K562 (cell line): ENCODE measurements around the gene DHRS3. TPM values are rescaled to one million over a fixed set of nuclear protein-coding genes. Genes with fewer than 3 reads are reported as not detected.

ENCODE experiments used
- ATAC-seq: fragments of 200-7000 bp; cut with Tn5 transposase; 3 replicates; pipeline ENCODE4 v1.9.1; 2020; ENCODE audit warnings: moderate library complexity
- BruUV-seq: library from RNA; stranded (reverse); fragments of 400-500 nt; replicated peaks from 2 replicates; lab custom pipeline; 2021; lab: Mats Ljungman, UMichigan
- CTCF ChIA-PET: fragments of 300-600 bp; formaldehyde crosslinking; extraction: SDS; loops from one replicate; lab custom pipeline; 2021; ENCODE audit warnings: low intra/inter-chr PET ratio; lab: Yijun Ruan, JAX
- POLR2A ChIA-PET: fragments of 300-600, 350-650 bp; sonication (Branson Sonifier 250); formaldehyde crosslinking; extraction: SDS; loops from one replicate; lab custom pipeline; 2021; ENCODE audit warnings: antibody characterized with exemption, inconsistent platforms; lab: Yijun Ruan, JAX
- DNase-seq, 4 experiments: peaks; one replicate each; pipeline versions ENCODE4 v3.0.0 to v3.0.0-alpha.2; 2011 to 2018; ENCODE audit warnings: low spot score in 3 of 4, mixed read lengths in 3 of 4; ENCODE audit errors: extremely low read depth in 1 of 4
- FAIRE-seq: peaks from 2 replicates; lab custom pipeline; 2011; peaks lifted over from hg19 to GRCh38; lab: Jason Lieb, UNC
- H2AFZ ChIP-seq: 2 replicates; pipeline ENCODE4 v1.6.0; 2011; ENCODE audit warnings: low read depth, low read length, control low read depth, inconsistent platforms
- H3K27ac ChIP-seq: fragments of 200-600 bp; 3 replicates; pipeline ENCODE4 v1.8.0; 2011; ENCODE audit warnings: low read depth, mild to moderate bottlenecking, control low read depth, inconsistent platforms, low read length, moderate library complexity, mixed read lengths; ENCODE audit errors: extremely low read depth
- H3K27me3 ChIP-seq, 2 experiments: fragments of 300-600 bp in 1 of 2; 2 replicates in 1 of 2; 3 replicates in 1 of 2; pipeline versions ENCODE4 v1.6.0 to v1.8.0; 2011; ENCODE audit warnings: inconsistent platforms in 2 of 2, low read length in 2 of 2, mild to moderate bottlenecking in 1 of 2, mixed read lengths in 1 of 2, moderate library complexity in 1 of 2; ENCODE audit not compliant: control insufficient read depth in 2 of 2, insufficient read depth in 2 of 2
- H3K36me3 ChIP-seq: fragments of 300-600 bp; 3 replicates; pipeline ENCODE4 v1.8.0; 2011; ENCODE audit warnings: mild to moderate bottlenecking, low read length, inconsistent platforms; ENCODE audit not compliant: control insufficient read depth, insufficient read depth
- H3K4me1 ChIP-seq, 2 experiments: fragments of 200-600 bp in 1 of 2; replicated peaks in 1 of 2; 2 replicates in 1 of 2; 3 replicates in 1 of 2; pipeline versions ENCODE4 v1.5.1 to v1.8.0; 2011; ENCODE audit warnings: inconsistent platforms in 2 of 2, low read length in 2 of 2, mild to moderate bottlenecking in 1 of 2, mixed read lengths in 1 of 2, moderate library complexity in 1 of 2; ENCODE audit not compliant: control insufficient read depth in 2 of 2, insufficient read depth in 2 of 2
- H3K4me2 ChIP-seq: 2 replicates; pipeline ENCODE4 v1.6.1; 2011; ENCODE audit warnings: low read length, control low read depth, inconsistent platforms, mixed read lengths; ENCODE audit not compliant: insufficient read depth
- H3K4me3 ChIP-seq: fragments of 200-600 bp; sonication (generic), shearing (Covaris generic); 2 replicates; pipeline ENCODE4 v1.5.1; 2016; ENCODE audit warnings: control low read depth, inconsistent platforms
- H3K79me2 ChIP-seq: fragments of 200-600 bp; 3 replicates; pipeline ENCODE4 v1.8.0; 2011; ENCODE audit warnings: low read length, inconsistent platforms; ENCODE audit not compliant: control insufficient read depth, insufficient read depth
- H3K9ac ChIP-seq, 2 experiments: 2 replicates each; pipeline versions ENCODE4 v1.6.0 to v1.6.1; 2011; ENCODE audit warnings: low read depth in 2 of 2, low read length in 2 of 2, control low read depth in 1 of 2, inconsistent platforms in 1 of 2, mild to moderate bottlenecking in 1 of 2, mixed read lengths in 1 of 2; ENCODE audit not compliant: insufficient read depth in 1 of 2
- H3K9me1 ChIP-seq: one replicate; pipeline ENCODE4 v1.6.0; 2011; ENCODE audit warnings: inconsistent platforms, mild to moderate bottlenecking, low read length, moderate library complexity; ENCODE audit not compliant: control insufficient read depth, insufficient read depth
- H3K9me3 ChIP-seq: replicated peaks from 2 replicates; pipeline ENCODE4 v1.5.1; 2011; ENCODE audit warnings: low read depth, low read length, inconsistent platforms; ENCODE audit not compliant: control insufficient read depth, insufficient read depth
- H4K20me1 ChIP-seq: replicated peaks from 2 replicates; pipeline ENCODE4 v1.6.1; 2011; ENCODE audit warnings: low read length, inconsistent platforms, mixed read lengths; ENCODE audit not compliant: control insufficient read depth, insufficient read depth
- CREB1 ChIP-seq, 2 experiments: sonication (generic) in 1 of 2; formaldehyde crosslinking in 1 of 2; IDR thresholded peaks; 2 replicates each; pipeline versions ENCODE4 v1.6.1 to v1.8.0; 2012 to 2022; ENCODE audit warnings: inconsistent platforms in 1 of 2, mild to moderate bottlenecking in 1 of 2, missing genetic modification reagents in 1 of 2, moderate library complexity in 1 of 2
- EHMT2 ChIP-seq: fragments of 450-650 bp; IDR thresholded peaks from 2 replicates; pipeline ENCODE4 v1.6.1; 2018; ENCODE audit warnings: antibody characterized with exemption
- EP400 ChIP-seq: fragments of 450-650 bp; IDR thresholded peaks from 2 replicates; pipeline ENCODE4 v1.6.1; 2017; ENCODE audit warnings: antibody characterized with exemption, mild to moderate bottlenecking, moderate library complexity
- HES1 ChIP-seq: fragments of 450-650 bp; IDR thresholded peaks from 2 replicates; pipeline ENCODE4 v1.6.1; 2016; ENCODE audit warnings: low read depth, mild to moderate bottlenecking, moderate library complexity
- HLTF ChIP-seq: fragments of 450-650 bp; IDR thresholded peaks from 2 replicates; pipeline ENCODE4 v1.6.1; 2016
- RNF219 ChIP-seq: fragments of 250-450 bp; sonication (Bioruptor Pico); IDR thresholded peaks from 2 replicates; pipeline ENCODE4 v1.5.0; 2022; ENCODE audit warnings: mild to moderate bottlenecking
- TEAD1 ChIP-seq, 2 experiments: fragments of 450-650 bp in 1 of 2; sonication (generic) in 1 of 2; formaldehyde crosslinking; IDR thresholded peaks; 2 replicates each; pipeline versions ENCODE4 v1.4.0 to v1.8.0; 2020 to 2022; ENCODE audit warnings: mild to moderate bottlenecking in 2 of 2, missing genetic modification reagents in 1 of 2
- ZBTB2 ChIP-seq: fragments of 450-650 bp; IDR thresholded peaks from 2 replicates; pipeline ENCODE4 v1.6.1; 2016; ENCODE audit warnings: antibody characterized with exemption
- ZBTB9 ChIP-seq: fragments of 450-650 bp; formaldehyde crosslinking; IDR thresholded peaks from 2 replicates; pipeline ENCODE4 v1.4.0; 2020; ENCODE audit warnings: mild to moderate bottlenecking, moderate library complexity
- ZNF124 ChIP-seq: sonication (generic); formaldehyde crosslinking; IDR thresholded peaks from 2 replicates; pipeline ENCODE4 v1.8.1; 2022; ENCODE audit warnings: missing genetic modification reagents
- ZNF212 ChIP-seq: fragments of 450-650 bp; formaldehyde crosslinking; IDR thresholded peaks from 2 replicates; pipeline ENCODE4 v1.4.0; 2020; ENCODE audit warnings: mild to moderate bottlenecking
- ZNF277 ChIP-seq: fragments of 250-450 bp; sonication (Bioruptor Pico); IDR thresholded peaks from 2 replicates; pipeline ENCODE4 v1.8.0; 2022; ENCODE audit warnings: inconsistent platforms, mild to moderate bottlenecking, moderate library complexity, borderline replicate concordance
- ZNF551 ChIP-seq: fragments of 250-450 bp; sonication (Bioruptor Pico); IDR thresholded peaks from 2 replicates; pipeline ENCODE4 v1.5.0; 2021; ENCODE audit warnings: mild to moderate bottlenecking, moderate library complexity
- ZNF589 ChIP-seq: fragments of 200-800 bp; sonication (Bioruptor generic); IDR thresholded peaks from 2 replicates; pipeline ENCODE4 v1.6.1; 2016; ENCODE audit warnings: low read depth, missing genetic modification characterization, missing compliant biosample characterization
- ZNF75A ChIP-seq: fragments of 450-650 bp; formaldehyde crosslinking; IDR thresholded peaks from 2 replicates; pipeline ENCODE4 v1.4.0; 2020; ENCODE audit warnings: mild to moderate bottlenecking
- ZZZ3 ChIP-seq: fragments of 450-650 bp; IDR thresholded peaks from 2 replicates; pipeline ENCODE4 v1.6.1; 2016; ENCODE audit warnings: antibody characterized with exemption, mild to moderate bottlenecking, moderate library complexity
- WGBS: fragments of 100-300 bp; shearing (Covaris generic); methylation state at CpG from one replicate; pipeline ENCODE4 v1.1.6; 2016; ENCODE audit warnings: low coverage, mixed read lengths; ENCODE audit not compliant: insufficient coverage; ENCODE audit errors: missing lambda C conversion rate; 5-methylcytosine and 5-hydroxymethylcytosine counted together
- in situ Hi-C: fragments of 300-500 bp; cut with MboI; formaldehyde crosslinking; loops from 4 replicates; pipeline ENCODE4 v1.15.0; 2018; ENCODE audit warnings: inconsistent platforms, mixed read lengths
- intact Hi-C: fragments of 100-400 bp; cut with micrococcal nuclease; formaldehyde crosslinking; loops from 2 replicates; pipeline ENCODE4 v1.14.2; 2022
- polyA plus RNA-seq, 8 experiments: library from polyadenylated mRNA; depleted of rRNA in 4 of 8; stranded (reverse) in 5 of 8; unstranded in 3 of 8; fragments of >200 nt; fragmentation: Nextera tagmentation in 2 of 8; fragmentation: Illumina TruSeq in 1 of 8; extraction: Ambion mirVana in 2 of 8; extraction: Trizol in 1 of 8; gene quantifications; 2 replicates each; pipeline versions ENCODE4 v1.2.1 to v1.2.3, GENCODE V29; 2011 to 2014; ENCODE audit warnings: inconsistent platforms in 1 of 8, missing spikeins in 1 of 8
- total RNA-seq, 7 experiments: library from RNA; depleted of rRNA in 6 of 7; stranded (reverse); fragments of >200 nt in 6 of 7; fragmentation: Illumina TruSeq in 2 of 7; extraction: Trizol in 2 of 7; gene quantifications; 2 replicates each; pipeline versions ENCODE4 v1.2.1 to v1.2.3, GENCODE V29; 2011 to 2021; ENCODE audit warnings: low replicate concordance in 1 of 7

The DHRS3 gene
- total and polyA plus RNA-seq, 9 of the 15 experiments (the other 6 are each of a cell fraction or from before 2014, with no cell fraction given), result 21.0 to 116 (median 58.7) TPM

- intact Hi-C loops, result no loop called here
- DNase-seq, result no peak
- TF ChIP-seq EHMT2, result no peak
- TF ChIP-seq TEAD1 (CRISPR knock-in tag; IDR thresholded peaks at IDR 0.05), result no peak
- TF ChIP-seq ZNF277 (CRISPR knock-in tag), result no peak
- TF ChIP-seq HES1, result no peak
- TF ChIP-seq ZZZ3, result no peak
- no peak for TF ChIP-seq EP400
- no peak for TF ChIP-seq ZBTB2
- TF ChIP-seq ZNF212, result no peak
- TF ChIP-seq CREB1 (IDR thresholded peaks at IDR 0.05), result no peak
- TF ChIP-seq CREB1 (CRISPR knock-in tag; IDR thresholded peaks at IDR 0.05), result no peak
- no peak for TF ChIP-seq ZBTB9 (CRISPR knock-in tag)
- no peak for TF ChIP-seq RNF219 (CRISPR knock-in tag)
- TF ChIP-seq ZNF589, result no peak
- TF ChIP-seq ZNF551 (CRISPR knock-in tag), result no peak
- TF ChIP-seq ZNF75A, result no peak
- TF ChIP-seq HLTF, result no peak
- no peak for TF ChIP-seq ZNF124
These were observed 16.1 kb upstream of the DHRS3 start for GRCh38 chr1:12634156-12634555.

More at GRCh38 chr1:12634156-12634555, 16.1 kb upstream of the DHRS3 start:
- Histone ChIP-seq H4K20me1 (no peaks in the 10 kb centered on the region), H3K27me3 (peaks cover 2 to 14% of the 10 kb centered on the region in 2 experiments; a peak in 2 of 5 replicates), H3K4me3 (no peak overlapping the region), H3K4me1 (peaks cover 3 to 11% of the 10 kb centered on the region in 2 experiments; a peak in 4 of 5 replicates), H3K79me2 (no peaks in the 10 kb centered on the region), H3K9me3 (0 out of 2 replicates have a peak, but pooled peaks cover 1% of the 10 kb centered on the region), H3K27ac (no peak overlapping the region), H3K9ac (no peak overlapping the region), H3K36me3 (no peaks in the 10 kb centered on the region), H3K4me2 (no peak overlapping the region), H2AFZ (0 out of 2 replicates have a peak overlapping the region, but pooled peaks have one; percentile 5), H3K9me1 (no peaks in the 10 kb centered on the region)
- no TSS peak for BruUV-seq
- FAIRE-seq (no peak), ATAC-seq (no peak)
- in situ Hi-C loops, result no loop called here
- POLR2A ChIA-PET, result interaction anchor here (0.6 to 1.0 kb wide), 2 partner anchors 16 to 22 kb away, joined by 3 read pairs; partner anchors contain the start of gene DHRS3
- CTCF ChIA-PET, result no interaction called here
- 46% methylated on average over 8 of the region's 8 CpGs for WGBS
